NCI-H1436 treated with DMSO at 0.1 percent for 48 hours (cell line): ENCODE measurements around the gene NXT1.
"Not testable (repeated sequence)": the region's sequence is repeated elsewhere in the genome, so short reads cannot be mapped to it uniquely, and the experiment has no call there.

Experiments used
- DNase-seq: peaks from one replicate; lab custom pipeline; 2025; lab: John Stamatoyannopoulos, UW

Gene NXT1

GRCh38 chr20:23350196-23350903 lies at the start of gene NXT1:
Gene NXT1, plus strand, starts transcription at chr20:23350791. Its CDS starts 3,251 bp downstream, at chr20:23354042.
- peak; percentile 84 for DNase-seq

DNA sequence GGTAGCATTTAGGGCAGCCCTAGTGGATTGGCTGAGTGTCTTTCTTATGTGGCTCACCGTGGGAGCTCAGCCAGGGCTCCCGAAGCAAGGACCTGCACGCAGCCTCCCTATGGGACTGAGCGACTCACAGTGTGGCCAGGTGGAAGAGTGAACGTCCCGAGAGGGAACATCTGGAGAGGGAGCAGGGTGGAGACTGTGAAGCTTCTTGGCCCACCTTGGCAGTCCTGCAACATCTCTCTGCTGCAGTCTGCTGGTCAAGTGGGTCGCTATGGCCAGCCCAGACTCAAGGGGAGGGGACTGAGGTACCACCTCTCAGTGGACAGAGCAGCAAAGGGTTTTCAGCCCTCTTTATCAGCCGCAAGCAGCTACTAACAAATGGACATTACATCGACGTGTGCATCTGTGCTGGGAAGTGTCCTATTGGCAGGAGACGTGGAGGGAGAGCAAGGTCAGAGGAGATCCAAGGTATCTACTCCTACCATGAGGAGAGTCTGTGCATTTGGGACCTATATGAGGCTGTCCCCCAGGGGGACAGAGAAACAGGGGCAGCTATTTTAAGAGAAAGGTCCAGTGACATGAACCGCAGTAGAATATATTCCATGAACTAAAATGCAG lies 49.0 kb upstream of the NXT1 start:
- no peak for DNase-seq

DNA sequence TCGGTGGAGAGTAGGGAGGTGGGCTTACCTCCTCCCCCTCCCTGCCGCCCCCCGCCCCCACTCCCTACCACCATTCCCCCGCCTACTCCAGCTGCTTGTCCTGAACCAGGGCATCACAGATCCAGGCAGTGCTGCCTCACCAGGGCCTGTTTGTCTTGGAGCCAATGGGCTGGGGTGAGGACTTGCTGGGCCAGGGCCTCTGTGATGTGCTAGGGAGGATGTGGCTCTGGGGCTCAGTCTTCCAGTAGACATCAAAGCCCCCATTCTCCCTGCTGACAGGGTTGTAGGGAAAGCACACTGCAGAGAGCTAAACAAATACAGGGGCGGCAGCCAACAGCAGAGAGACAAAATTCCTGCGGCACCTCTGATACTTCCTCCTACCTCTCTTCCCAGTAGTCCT lies 48.2 kb upstream of the NXT1 start:
- no peak for DNase-seq

DNA sequence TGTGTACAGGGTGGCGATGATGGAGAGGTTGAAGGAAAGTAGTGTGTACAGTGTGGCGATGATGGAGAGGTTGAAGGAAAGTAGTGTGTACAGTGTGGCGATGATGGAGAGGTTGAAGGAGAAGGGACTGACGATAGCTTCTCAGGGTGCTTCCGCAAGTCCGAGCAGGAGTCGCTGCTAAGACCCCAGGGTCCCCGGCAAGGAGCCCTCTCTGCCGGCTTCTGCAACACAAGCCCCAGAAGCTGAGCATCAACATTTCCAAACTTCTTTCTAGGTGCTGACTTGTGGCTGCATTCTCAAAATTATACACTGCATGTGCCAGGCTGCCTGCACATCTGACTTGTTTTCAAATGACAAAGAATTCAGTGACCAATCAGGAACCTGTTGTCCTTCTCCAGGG lies 47.8 kb upstream of the NXT1 start:
- no peak for DNase-seq

- no peak for DNase-seq
These were observed 47.1 kb upstream of the NXT1 start for GRCh38 chr20:23303325-23304102.

- no peak for DNase-seq
These were observed 46.0 kb upstream of the NXT1 start for GRCh38 chr20:23304616-23305015.

DNA sequence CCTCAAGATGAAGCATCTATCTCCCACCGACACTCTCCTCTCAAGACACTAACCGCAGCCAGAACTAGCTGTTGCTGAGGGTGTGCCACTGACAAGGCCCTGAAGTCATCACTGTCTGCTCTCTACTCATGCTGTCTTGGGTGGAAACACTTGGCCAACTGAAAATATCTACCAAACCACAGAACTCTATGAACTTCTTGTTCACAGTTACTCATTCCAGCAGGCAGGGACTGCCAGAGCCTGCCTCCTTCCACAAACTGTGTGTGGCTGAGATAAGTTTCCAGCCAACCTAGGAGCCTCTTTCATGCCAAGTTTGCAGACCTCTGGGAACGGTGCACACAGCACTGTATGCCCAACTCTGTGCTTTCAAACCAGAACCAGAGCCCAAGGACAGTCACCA lies 45.5 kb upstream of the NXT1 start:
- no peak for DNase-seq

DNA sequence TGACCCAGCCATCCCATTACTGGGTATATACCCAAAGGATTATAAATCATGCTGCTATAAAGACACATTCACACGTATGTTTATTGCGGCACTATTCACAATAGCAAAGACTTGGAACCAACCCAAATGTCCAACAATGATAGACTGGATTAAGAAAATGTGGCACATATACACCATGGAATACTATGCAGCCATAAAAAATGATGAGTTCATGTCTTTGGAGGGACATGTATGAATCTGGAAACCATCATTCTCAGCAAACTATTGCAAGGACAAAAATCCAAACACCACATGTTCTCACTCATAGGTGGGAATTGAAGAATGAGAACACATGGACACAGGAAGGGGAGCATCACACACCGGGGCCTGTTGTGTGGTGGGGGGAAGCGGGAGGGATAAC lies 43.2 kb upstream of the NXT1 start:
- DNase-seq: not testable (repeated sequence)

DNA sequence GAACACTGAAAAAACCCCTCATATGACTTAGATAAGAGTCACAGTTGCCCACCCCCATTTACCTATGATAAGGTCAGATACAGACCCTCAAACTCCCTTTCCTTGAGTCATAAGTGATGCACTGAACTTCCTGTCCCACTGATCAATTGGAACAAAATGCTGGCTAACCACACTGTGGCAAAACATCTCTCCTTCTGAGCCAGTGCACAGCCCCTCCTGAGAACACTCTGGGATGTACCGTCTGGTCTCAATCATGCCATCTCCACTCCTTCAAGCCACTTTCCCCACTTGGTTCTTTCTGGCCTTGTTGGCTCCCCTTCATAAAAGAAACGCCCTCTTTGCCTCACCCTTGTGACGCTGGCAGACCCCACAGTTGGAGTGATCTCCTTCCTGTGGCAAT lies 42.6 kb upstream of the NXT1 start:
- no peak for DNase-seq

DNA sequence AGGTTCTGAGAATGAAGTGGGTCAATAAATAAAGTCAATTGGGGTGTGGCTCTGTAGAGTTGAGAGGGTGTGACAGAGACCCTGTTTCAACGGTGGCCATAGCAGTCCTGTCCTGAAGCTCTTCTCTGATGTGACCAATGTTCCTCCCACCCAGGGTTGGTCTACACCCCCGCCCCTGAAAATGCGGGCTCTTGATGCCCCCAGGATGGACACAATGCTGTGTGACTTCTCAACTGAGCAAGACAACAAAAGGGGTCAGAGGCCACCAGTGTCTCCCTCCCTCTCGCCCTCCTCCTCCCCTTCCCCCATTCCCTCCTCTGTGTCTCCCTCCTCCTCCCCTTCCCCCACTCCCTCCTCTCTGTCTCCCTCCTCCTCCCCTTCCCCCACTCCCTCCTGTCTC lies 41.7 kb upstream of the NXT1 start:
- DNase-seq: no peak

DNA sequence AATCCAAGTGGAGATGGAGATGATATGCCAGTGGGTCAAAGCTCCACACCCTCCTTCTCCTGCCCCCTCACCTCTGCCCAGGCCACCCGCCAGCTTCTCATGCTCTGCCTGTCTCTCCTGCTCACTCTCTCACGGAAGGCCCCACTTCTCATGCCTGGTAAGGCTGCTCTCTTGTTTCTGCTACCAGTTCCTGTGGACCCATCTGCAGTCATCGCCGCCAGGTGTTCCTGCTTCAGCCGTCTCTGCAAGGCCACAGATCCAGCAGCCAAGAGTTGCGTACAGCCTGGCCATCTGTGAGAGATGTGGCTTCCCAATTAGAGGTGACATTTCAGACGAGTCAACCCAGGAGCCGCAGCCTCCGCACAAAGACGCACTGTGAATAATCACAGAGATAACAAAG lies 40.8 kb upstream of the NXT1 start:
- no peak for DNase-seq

GRCh38 chr20:23311947-23312506 lies 38.6 kb upstream of the NXT1 start:
- DNase-seq: no peak

- DNase-seq: no peak
These were observed 37.3 kb upstream of the NXT1 start for GRCh38 chr20:23313271-23313670.

GRCh38 chr20:23314699-23315098 lies 35.9 kb upstream of the NXT1 start:
- DNase-seq: no peak

- no peak for DNase-seq
These were observed 35.5 kb upstream of the NXT1 start for GRCh38 chr20:23315099-23315498.

GRCh38 chr20:23316626-23317025 lies 34.0 kb upstream of the NXT1 start:
- DNase-seq: no peak

DNA sequence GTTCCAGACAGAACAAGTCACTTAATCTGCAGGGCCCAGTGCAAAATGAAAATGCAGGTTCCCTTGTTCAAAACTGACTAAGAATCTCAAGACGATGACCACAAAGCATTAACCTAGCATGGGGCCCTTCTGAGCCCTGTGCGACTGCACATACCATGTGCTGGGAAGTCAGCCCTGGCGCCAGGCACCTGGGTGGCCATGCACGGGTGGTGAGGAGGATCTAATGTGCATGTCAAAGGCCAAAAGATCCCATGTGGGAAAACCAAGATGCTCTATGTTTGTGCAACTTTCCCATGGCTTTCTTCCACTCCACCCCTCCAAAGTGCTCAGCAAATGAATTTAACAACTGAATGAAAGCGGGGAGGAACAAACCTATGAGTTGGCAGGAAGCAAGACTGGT lies 33.5 kb upstream of the NXT1 start:
- DNase-seq: no peak

GRCh38 chr20:23318347-23318746 lies 32.2 kb upstream of the NXT1 start:
- DNase-seq: no peak

DNA sequence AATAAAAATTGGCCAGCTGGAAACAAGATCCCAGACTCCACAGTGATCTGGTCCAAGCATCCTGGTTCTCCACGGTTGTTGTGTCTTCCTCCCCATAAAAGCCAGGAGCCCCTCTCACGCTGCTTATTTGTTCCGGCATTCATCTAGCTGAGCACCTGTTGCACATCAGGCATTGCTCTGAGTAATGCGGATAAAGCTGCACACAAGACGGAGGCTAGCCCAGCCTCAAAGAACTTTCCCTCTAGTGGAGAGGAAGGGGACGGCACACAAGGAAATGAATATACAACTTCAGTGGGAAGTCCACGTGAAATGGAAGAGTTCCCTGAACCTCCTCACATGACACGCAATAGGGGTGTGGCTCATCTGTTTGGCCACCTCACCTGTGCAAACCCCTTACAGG lies 30.3 kb upstream of the NXT1 start:
- DNase-seq: no peak

GRCh38 chr20:23325107-23325506 lies 25.5 kb upstream of the NXT1 start:
- DNase-seq: no peak

- no peak for DNase-seq
These were observed 23.8 kb upstream of the NXT1 start for GRCh38 chr20:23326774-23327173.

DNA sequence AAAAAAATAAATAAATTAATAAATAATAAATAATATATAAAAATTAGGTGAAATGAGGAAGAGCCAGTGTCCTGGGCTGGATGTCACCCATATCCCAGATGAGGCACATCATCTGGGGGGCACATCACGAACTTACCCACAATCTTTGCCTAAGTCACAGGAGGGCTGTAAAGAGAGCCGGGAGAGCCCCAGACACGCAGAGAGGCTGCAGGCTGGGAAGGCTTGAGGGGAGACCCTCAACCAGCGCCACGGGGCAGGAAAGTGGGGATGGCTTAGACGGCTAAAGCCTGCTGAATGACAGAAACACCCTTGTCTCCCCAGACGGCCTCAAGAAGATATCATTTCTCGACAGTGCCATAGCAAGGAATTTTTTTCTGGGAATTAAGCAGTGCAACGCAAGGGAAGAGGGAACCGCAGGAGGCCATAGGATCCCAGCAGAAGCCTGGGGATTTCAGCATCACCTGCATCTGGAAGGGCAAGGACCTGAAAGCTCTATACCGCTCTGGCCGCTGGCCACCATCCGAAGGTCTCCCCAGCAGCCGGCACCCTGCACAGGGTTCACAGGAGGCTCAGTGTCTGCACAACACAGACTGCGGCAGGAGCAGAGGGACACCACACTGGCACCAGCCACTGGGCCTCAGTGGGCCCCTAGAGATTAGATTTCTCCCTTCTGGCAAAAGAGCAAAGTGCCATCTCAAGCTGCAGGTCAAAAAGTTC lies 22.8 kb upstream of the NXT1 start:
- DNase-seq: no peak
